ENCODE data around the gene EHMT1. TPM values are rescaled to one million over a fixed set of nuclear protein-coding genes. Genes with fewer than 3 reads are reported as not detected.

EHMT1 gene
- total and polyA plus RNA-seq, 9 of the 15 experiments (the other 6 are each of a cell fraction or from before 2014, with no cell fraction given): 2.2 to 76.0 (median 36.4) TPM

- DNase-seq (ENCODE audit: extremely low read depth in 1 of 4, low spot score in 3 of 4) (no peak), ATAC-seq (no peak), FAIRE-seq (no peak)
- no TSS peak for BruUV-seq (replicated peaks)
- Histone ChIP-seq H4K20me1 (replicated peaks; ENCODE audit: control insufficient read depth, insufficient read depth, low read length) (no peaks in the 10 kb centered on the region; the same call in 1 of the 2 replicates), H3K4me1 (replicated peaks in 1 of 2; ENCODE audit: control insufficient read depth in 2 of 2, insufficient read depth in 2 of 2, low read length in 2 of 2) (peaks cover 0 to 10% of the 10 kb centered on the region in 2 experiments; a peak in 1 of 5 replicates), H3K4me2 (ENCODE audit: insufficient read depth, low read length) (no peak overlapping the region), H3K36me3 (ENCODE audit: control insufficient read depth, insufficient read depth, low read length) (peaks cover 86% of the 10 kb centered on the region), H3K9me1 (ENCODE audit: control insufficient read depth, insufficient read depth, low read length) (no peaks in the 10 kb centered on the region), H3K4me3 (no peak overlapping the region), H3K27me3 (ENCODE audit: control insufficient read depth in 2 of 2, insufficient read depth in 2 of 2, low read length in 2 of 2) (no peaks in the 10 kb centered on the region), H3K79me2 (ENCODE audit: control insufficient read depth, insufficient read depth, low read length) (peaks cover 3% of the 10 kb centered on the region; the same call in 2 of the 3 replicates), H3K27ac (ENCODE audit: extremely low read depth, low read depth, low read length) (no peak overlapping the region), H2AFZ (ENCODE audit: low read depth, low read length) (no peak overlapping the region), H3K9me3 (replicated peaks; ENCODE audit: control insufficient read depth, insufficient read depth, low read depth, low read length) (no peaks in the 10 kb centered on the region), H3K9ac (ENCODE audit: insufficient read depth in 1 of 2, low read depth in 2 of 2, low read length in 2 of 2) (no peak overlapping the region)
- ChIA-PET CTCF (ENCODE audit: low intra/inter-chr PET ratio) (no interaction called here), POLR2A (no interaction called here)
- TF ChIP-seq ZNF124 (CRISPR knock-in tag; IDR thresholded peaks at IDR 0.05) (no peak), CHD7 (IDR thresholded peaks at IDR 0.05; ENCODE audit: low read depth, low read length) (no peak)
- 96% methylated on average over 10 of the region's 10 CpGs for WGBS (ENCODE audit: insufficient coverage, low coverage, missing lambda C conversion rate)
- intact Hi-C loops (cut with micrococcal nuclease): no loop called here
- in situ Hi-C loops (cut with MboI): no loop called here
Observed at GRCh38 chr9:137757139-137757538, 138.3 kb downstream of the EHMT1 start.
